ENCODE measurements around the gene LARP4B.

Gene LARP4B

DNA sequence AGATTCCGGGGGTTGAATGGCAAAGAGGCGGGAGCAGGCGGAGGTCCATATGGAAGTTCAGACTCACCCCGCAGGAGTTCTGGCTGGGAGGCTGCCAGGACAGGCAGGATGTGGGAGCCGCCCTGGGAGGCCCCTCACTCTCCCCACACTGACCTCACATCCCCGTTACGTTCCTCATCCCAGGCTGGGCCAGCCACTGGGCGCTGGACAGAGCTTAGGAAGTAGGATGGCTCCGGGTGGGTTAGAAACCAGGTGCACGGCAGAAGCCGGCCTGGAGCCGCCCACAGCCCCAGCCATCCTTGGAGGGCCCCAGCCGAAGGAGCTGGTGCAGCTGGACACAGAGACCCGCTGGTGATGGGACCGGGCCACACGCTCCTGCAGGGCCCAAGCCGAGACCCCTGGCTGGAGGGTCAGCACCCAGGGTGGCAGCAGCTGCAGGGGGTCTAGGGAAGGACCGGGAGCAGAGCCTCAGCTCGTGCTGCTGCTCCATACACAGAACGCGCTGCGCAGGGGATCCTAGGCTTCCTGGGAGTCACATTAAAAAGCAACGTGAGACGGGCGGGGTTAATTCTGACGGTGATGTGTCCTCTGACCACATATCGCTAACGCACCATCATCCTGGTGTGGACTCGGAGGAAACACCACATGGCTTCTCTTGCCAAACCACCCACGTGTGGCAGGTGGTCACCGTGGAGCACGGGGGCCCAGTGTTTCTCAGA lies 143.4 kb downstream of the LARP4B start:
- peak in 1 of 2 experiments; percentile 25 for DNase-seq (ENCODE audit: low read depth in 2 of 2)

DNA sequence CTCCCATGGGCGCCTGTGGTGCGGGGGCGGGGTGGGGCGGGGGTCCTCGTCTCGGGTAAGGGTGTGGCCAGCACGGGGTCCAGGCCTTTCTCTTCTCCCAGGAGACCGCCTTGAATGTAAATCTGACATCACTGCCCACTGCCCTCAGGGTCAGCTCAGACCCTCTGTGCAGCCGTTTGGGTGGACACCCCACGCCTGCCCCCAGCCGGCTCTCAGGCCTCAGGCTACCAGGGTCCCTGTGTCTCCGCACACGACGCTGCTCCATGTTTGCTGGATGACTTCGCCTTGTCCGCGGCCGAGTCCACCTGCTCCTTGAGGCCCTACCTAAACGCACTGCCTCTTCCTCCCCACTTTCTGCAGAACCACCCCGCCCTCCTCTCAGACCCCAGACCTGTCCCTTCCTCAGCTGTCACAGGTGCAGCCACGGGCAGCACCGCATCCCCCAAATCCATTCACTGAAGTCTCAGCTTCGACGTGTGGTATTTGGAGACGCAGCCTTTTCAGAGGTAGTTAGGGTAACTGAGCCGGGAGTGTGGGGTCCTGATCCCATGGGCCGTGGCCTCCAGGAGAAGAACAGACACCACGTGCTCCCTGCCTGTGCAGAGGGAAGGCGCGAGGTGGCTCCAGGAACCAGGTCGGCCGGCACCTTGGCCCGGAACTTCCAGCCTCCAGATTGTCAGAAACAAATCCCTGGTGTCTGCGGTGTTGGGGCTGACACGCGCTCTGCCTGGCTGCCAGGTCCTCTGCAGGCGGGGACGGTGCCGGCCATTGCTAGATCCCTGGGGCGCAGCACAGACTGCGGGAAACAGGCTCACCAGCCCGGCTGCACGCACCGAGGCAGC lies 144.7 kb downstream of the LARP4B start:
- DNase-seq (ENCODE audit: low read depth in 2 of 2): no peak

DNA sequence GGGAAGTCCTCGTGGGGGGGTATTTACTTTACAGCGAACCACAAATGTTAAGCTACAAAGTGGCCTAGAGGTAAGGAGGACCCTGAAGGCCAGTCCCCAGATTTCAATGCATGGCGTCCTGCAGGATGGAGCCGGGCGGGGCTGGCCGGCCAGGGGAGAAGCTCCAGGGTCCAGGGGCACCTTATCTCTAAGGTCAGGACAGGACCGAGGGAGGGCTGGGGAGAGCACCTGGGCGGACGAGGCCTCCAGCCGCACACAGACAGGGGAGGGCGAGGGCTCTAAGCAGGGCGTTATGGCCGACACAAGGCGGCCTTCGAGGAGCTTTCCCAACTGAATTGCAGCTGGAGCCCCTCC lies 145.7 kb downstream of the LARP4B start:
- no peak for DNase-seq (ENCODE audit: low read depth in 2 of 2)

DNA sequence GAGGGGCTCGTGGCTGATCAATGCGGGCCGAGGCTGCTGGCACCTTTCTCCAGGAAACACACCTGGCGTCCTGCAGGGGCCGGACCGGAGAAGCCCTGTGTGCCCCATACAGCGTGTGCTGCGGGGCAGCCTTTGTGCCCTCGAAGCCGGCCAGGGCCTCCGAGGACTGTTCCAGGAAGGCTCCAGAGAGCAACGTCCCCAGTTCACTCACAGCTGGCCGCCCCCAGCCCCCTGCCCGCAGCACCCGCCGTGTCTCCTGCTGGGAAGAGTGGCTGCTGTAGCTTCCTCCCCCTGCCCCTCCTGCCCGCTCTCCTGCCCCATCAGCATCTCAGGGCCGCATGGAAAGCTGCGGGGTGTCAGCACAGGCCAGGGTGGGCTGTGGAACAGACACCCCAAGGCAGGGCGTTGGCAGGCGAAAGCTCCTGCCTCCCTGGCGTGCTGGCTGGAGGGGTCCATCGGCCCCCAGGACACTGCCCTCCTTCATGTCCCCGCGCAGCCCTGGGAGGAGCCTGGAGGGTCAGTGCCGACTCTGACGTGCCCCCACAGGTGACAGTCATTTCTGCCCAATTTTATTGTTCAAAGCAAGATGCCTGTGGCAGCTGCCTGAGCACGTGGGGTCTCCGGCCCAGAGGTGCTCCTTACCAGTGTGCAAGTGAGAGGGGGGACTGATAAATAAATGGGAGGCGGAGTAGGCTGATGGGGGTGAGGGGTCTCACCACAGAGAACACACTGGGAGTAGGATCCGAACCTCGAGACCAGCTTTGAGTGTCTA lies 146.2 kb downstream of the LARP4B start:
- no peak for DNase-seq (ENCODE audit: low read depth in 2 of 2)

DNA sequence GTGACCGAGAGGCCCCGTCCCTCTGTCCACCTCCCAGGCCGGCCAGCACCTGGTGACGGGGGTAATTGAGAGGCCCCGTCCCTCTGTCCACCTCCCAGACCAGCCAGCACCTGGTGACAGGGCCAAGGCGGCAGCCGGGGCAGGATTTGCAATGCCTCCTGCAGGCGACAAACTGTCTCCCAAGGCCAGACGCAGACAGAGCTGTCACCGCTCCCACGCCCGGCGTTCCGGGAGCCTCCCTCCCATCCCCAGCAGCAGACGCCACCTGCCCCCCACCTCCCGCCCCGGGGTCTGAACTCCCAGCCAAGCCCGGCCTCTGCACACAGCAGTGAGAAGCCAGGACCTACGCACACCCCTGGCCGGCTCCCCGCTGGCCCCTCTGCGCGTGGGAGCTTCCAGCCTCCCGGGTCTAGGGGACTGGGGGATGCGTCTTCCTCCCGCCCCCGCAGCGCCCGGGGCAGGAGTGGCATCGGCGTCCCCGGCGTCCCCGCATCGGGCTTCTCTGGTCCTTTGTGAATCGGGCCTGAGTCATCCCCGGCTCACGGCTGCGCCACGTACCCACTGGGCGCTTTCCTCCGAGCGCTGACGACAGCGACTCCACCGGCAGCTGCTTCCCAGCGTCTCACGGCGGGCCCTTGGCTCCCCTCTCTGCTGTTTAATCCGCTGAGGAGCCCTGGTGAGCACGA lies 147.0 kb downstream of the LARP4B start:
- DNase-seq (ENCODE audit: low read depth in 2 of 2): peak; percentile 56 to 58

DNA sequence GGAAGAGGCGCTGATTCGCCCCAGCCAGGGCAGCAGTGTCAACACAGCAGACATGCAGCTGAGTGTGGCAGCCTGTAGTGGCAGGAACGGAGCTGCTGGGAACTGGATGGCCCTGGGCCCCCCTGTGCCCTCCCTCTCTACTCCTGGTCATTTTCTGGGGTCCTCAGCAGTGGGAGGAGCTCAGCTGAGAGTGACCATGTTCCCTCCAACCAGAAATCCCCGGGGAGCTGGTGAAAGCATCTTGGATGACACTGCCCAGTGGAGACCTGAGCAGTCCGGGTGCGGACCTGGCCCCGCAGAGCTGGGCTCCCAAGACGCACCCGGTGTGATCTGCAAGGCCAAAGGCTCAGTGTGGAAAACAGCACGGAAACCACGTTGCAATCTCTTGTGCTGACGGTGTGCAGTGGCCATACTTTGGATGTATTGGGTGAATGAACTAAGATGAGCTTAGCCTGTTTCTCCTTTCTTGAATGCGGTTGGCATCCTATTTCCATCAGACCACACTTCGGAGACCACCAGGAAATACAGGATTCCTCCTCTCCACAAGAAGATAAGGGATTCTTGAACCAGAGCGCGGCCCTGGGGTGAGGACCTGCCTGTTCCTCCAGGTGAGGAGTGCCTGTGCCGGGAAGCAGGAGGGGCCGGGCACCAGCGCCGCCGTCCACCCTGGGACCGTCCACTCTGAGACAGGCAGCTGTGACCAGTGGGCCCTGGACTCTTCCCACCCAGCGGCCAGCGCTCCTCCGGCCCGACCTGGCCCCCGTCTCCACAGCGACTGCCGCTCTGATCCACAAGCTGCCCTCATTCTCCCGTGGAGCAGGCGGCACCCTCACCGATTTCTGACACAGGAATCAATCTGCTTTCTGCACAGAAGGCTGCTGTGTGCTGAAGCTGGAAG lies 148.5 kb downstream of the LARP4B start:
- no peak for DNase-seq (ENCODE audit: low read depth in 2 of 2)

DNA sequence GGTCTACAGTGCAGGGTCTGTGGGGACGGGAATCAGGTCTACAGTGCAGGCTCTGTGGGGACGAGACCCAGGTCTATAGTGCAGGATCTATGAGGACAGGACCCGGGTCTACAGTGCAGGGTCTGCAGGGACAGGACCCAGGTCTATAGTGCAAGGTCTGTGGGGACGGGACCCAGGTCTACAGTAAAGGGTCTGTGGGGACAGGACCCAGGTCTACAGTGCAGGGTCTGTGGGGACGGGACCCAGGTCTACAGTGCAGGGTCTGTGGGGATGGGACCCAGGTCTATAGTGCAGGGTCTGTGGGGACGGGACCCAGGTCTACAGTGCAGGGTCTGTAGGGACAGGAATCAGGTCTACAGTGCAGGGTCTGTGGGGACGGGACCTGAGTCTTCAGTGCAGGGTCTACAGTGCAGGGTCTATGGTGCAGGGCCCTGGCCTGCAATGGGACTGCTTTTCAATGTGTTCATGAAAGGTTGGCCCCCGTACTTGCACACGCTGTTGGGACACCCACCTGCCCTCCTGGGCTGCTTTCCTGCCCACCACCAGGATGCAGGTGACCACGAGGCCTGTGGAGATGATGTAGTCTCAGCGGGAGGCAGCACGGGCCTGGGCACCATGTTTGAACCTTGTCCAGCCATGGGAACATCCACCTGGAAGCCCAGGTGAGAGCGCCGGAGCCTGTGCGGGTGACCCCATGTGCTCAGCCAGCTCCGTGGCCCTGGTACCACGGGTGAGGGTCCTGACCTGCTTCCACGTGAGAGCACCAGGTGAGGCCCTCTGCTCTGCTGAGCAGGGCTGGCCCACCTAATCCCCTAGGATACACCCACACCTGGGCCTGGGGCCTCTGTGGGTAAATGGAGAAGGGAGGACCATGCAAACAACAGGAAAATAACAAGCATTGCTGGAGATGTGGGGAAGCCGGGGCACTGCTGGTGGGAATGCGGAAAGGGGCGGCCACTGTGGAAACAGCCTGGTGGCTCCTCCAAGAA lies 150.7 kb downstream of the LARP4B start:
- no peak for DNase-seq (ENCODE audit: low read depth in 2 of 2)

DNA sequence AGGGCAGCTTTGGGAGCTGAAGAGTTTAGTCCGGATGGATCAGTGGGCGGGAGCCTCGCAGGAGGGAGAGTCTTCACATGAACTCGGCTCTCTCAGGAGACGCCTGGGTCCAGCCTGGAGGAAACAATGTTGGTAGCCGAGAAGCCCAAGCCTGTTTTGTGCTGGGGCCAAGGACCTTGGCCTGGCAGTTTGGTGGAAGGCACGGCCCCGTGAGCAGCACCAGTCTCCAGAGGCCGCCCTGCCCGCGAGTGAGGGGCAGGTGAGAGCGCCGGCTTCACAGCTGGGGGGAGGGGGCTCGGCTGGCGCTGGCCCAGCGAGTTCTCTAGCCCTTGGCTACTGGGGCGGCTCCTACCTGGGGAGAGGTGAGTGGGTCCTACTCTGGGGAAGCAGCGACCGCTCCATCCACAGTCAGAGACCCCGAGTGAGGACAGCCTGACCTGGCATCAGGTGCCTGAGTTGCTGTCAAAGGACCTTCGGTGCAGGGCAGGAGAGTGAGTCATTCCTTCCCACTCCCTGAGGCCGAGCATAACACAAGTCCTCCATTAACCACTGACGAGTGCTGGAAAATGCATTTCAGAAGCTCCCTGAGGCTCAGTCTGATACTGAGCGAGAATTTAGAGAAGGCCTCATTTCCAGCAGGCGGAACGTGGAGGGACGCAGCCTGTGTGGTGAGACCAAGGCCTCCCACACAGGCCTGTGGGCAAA lies 152.7 kb downstream of the LARP4B start:
- no peak for DNase-seq (ENCODE audit: low read depth in 2 of 2)

DNA sequence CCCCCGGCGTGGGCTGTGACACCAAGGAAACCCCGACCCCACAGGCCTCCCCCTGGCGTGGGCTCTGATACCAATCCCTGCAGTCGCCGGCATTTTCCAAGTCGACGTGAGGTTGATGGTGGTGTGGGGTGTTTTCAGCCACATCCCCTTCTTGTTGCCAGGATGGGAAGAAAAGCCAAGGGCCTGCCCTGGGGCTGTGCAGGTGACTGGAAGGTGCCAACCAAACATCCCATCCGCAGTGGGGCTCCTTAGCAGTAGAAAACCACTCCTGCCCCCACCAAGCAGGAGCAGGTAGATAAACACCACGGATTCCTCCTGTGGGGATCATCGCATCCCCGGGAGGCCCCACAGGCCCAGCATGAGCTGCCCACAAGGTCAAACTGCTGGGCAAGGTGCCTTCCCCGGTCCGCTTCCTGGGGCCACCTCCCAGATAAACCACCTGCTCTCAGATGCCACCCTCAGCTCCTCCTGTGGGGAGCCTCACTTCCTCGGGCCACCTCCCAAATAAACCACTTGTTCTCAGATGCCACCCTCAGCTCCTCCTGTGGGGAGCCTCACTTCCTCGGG lies 153.5 kb downstream of the LARP4B start:
- DNase-seq (ENCODE audit: low read depth in 2 of 2): no peak

DNA sequence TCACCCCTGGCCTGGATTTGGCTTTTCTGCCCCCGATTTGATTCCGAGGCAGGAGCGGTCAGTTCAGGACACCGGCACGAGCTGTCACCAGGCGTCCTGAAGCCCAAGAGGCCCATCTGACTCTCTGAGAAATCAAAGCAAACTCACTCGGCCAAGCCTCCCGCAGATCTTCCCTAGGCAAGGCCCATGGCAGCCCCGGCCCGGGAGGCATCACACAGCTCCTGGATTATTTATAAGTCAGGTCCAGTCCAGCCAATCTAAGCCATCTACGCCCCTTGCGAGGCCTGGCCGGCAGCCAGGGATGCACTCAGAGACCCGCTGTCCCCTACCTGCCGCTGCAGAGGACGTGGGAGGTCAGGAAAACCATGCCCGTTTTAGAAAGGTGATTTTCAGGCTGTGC lies 154.7 kb downstream of the LARP4B start:
- no peak for DNase-seq (ENCODE audit: low read depth in 2 of 2)

DNA sequence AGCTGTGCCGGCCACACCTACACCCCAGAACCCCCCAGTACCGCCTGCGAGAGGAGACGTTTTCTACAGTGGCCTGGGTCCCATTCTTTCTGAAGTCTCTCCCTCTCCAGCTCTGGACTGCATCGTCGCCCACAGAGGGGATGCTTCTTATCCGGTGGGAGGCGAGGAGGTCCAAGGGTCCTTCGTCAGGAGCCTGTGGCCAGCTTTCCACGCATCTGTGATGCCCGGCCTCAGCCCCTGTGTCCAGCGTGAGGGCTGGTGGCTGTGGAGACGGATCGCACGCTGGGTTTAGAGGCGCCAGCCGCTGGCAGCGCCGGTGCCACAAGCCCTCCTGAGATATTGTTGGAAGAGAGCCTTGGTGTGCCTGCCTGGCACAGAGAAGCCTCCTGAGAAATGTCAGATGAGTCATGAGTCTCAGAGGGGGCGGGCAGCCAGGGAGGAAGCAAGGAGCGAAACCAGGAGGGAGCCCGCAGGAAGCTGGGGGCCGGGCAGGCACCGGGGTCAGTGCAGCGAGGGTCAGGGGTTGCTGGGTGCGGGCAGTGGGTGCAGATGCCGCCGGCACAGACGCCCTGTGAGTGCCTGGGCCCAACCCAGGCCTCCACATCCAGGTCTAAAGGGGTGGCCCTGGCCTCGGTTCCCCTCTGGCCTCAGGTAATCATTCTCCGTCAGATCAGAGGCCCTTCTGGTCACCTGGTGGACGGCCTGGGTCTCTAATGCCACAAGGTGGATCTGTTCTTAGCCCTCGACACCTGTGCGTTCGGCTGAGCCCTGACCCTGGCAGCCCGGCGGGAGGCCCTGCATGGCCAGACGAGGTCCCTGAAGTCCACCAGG lies 156.0 kb downstream of the LARP4B start:
- DNase-seq (ENCODE audit: low read depth in 2 of 2): no peak

DNA sequence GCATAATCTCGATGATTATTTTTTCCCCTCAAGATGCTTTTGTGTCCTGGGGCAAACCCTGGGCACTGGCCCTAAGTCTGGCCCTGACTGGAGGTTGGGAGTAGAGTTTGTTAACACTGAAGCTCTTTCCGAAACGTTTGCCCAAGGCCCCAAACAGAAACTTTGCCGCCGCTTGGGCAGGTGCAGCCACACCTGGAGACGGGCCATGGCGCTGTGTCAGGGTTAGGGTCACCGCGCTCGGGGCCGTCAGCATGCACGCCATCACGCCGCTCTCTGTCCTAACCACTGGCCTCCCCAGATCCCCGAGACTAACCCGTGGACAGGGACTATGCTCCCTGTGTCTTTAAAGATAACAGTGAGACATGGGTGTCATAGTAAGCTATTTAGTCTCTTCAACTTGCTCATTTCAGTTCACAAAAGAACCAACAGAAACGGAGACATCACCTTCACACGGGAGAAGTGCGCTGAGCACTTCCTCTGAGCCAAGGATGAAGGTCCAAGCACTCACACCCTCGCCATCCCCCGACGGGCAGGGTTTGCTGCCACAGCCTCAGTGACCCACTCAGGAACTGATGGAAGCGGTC lies 156.8 kb downstream of the LARP4B start:
- DNase-seq (ENCODE audit: low read depth in 2 of 2): no peak

DNA sequence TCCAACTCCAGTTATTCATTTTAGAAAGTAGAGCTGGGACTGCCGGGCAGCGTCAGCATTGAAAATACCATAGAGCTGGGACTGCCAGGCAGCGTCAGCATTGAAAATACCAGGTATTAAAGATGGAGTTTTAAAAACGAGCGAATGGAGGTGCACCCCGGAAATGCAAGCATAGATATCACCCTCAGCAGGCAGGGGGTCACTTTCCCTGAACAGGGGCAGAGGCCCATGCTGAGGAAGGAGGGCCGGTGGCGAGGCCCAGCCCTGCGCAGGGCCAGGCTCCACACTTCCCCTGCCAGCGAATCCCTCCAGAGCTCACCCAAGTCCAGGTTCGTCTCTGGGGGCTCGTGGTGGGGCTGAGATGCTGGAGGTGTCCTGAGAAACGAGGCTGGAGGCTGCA lies 157.3 kb downstream of the LARP4B start:
- no peak for DNase-seq (ENCODE audit: low read depth in 2 of 2)

DNA sequence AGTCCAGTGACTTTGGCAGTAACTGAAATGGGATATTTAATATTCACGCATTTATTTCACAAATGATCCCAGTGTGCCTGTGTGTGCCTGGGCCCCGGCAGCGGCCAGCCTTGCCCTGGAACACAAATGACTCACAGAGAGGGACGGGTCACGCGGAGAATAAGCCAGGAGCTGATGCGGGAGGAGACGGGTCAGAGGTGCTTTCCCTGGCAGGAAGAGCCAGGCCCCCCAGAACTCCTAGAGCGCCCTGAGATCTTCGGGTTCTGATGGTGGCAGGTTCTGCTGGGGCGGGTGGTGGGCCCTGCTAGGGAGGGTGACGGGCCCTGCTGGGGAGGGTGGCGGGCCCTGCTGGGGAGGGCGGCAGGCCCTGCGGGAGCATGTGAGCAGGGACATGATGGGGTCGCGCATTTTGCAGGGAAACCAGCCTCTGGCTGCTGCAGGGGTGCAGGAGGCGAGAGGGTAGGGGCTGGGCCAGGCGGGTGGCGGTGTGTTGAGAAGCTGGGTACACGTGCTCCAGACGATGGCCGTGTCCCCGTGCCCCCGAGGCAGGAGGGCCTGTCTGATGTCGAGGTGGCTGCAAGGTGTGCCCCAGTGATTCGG lies 157.8 kb downstream of the LARP4B start:
- DNase-seq (ENCODE audit: low read depth in 2 of 2): no peak

DNA sequence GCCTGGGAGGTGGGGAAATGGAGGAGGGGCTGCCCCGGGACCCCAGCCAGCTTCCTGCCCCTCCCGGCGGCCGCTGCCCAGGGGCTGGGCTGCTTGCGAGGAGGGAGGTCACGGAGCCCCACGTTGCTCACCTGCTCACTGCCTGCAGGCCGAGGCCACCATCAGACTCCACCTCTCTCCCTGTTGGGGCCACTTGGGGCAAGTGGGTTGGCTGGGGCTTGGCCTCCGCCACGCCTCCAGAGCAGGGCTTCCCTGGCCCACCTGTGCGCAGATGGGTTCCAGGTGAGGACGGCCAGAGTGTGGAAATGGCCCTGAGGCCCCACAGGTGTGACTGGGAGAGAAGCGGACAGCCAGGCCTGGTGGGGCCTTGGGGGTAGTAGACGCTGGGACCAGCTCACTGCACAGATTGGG lies 159.3 kb downstream of the LARP4B start:
- DNase-seq (ENCODE audit: low read depth in 2 of 2): no peak

DNA sequence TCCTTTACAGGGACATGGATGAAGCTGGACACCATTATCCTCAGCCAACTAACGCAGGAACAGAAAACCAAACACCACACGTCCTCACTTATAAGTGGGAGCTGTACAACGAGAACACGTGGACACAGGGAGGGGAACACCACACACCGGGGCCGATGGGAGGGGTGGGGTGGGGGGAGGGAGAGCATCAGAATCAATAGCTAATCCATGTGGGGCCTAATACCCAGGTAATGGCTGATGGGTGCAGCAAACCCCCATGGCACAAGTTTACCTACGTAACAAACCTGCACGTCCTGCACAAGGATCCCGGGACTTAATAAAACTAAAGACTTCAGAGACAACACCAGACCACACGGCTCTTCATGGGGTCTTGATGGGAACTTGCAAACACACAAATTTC lies 159.9 kb downstream of the LARP4B start:
- DNase-seq (ENCODE audit: low read depth in 2 of 2): no peak

DNA sequence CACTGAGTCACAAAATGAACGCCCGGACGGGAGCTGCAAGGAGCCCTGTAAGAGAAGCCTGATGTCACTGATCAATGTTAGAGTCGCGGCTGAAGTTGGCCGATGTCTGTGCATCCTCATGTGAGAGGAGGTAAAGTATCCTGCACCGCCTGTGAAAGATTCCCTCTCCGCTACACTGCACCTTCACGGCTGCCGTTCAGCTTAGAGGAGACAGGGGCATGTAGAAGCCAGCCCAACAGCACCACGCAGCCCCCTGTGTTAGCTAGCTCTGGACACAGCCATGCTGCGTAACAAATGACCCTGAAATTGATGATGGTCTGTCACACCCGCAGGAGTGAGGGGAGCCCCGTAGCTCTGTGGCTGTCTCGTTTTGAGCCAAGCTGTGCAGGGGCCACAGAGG lies 160.5 kb downstream of the LARP4B start:
- no peak for DNase-seq (ENCODE audit: low read depth in 2 of 2)
